A673 (cell line): ENCODE results near the gene MAPK8. TPM values are rescaled to one million over a fixed set of nuclear protein-coding genes. Genes with fewer than 3 reads are reported as not detected.
A peak's percentile ranks its signal among the peaks of the same experiment; 100 is the strongest.

ENCODE experiments used
- BruUV-seq: library from RNA; stranded (reverse); fragments of 400-500 nt; replicated peaks from 2 replicates; lab custom pipeline; 2021; lab: Mats Ljungman, UMichigan
- CTCF ChIA-PET: fragments of 300-600 bp; sonication (Branson Sonifier 250); formaldehyde crosslinking; loops from one replicate; lab custom pipeline; 2022; ENCODE audit warnings: antibody characterized with exemption; lab: Charles Lee
- POLR2A ChIA-PET: fragments of 300-600 bp; sonication (Branson Sonifier 250); formaldehyde crosslinking; loops from one replicate; lab custom pipeline; 2022; ENCODE audit warnings: antibody characterized with exemption; ENCODE audit not compliant: low non-redundant PET; lab: Charles Lee
- DNase-seq: peaks from one replicate; pipeline ENCODE4 v3.0.0-alpha.2; 2015; ENCODE audit warnings: low spot score
- H3K27ac ChIP-seq: fragments of 200-600 bp; sonication (generic); 2 replicates; pipeline ENCODE4 v1.5.1; 2016; ENCODE audit warnings: mixed run types, low read depth, mild to moderate bottlenecking, mixed read lengths, antibody characterized with exemption, low read length; ENCODE audit not compliant: poor library complexity, severe bottlenecking
- H3K27me3 ChIP-seq: fragments of 200-600 bp; sonication (generic); replicated peaks from 2 replicates; pipeline ENCODE4 v1.6.1; 2017; ENCODE audit warnings: mixed run types, low read depth, mild to moderate bottlenecking, mixed read lengths, antibody characterized with exemption, low read length; ENCODE audit not compliant: insufficient read depth, poor library complexity
- H3K36me3 ChIP-seq: fragments of 200-600 bp; sonication (generic); 2 replicates; pipeline ENCODE4 v1.6.1; 2016; ENCODE audit warnings: mixed run types, mild to moderate bottlenecking, mixed read lengths, antibody characterized with exemption, low read length; ENCODE audit not compliant: insufficient read depth, poor library complexity, severe bottlenecking
- H3K4me1 ChIP-seq: fragments of 200-600 bp; sonication (generic); 2 replicates; pipeline ENCODE4 v1.6.1; 2017; ENCODE audit warnings: mixed run types, mild to moderate bottlenecking, mixed read lengths, antibody characterized with exemption, low read length; ENCODE audit not compliant: insufficient read depth, poor library complexity, severe bottlenecking
- H3K4me3 ChIP-seq: fragments of 200-600 bp; sonication (generic); 2 replicates; pipeline ENCODE4 v1.5.1; 2016; ENCODE audit warnings: low read depth, mixed run types, mild to moderate bottlenecking, mixed read lengths, low read length; ENCODE audit not compliant: poor library complexity, severe bottlenecking
- H3K9me3 ChIP-seq: fragments of 200-600 bp; sonication (generic); 2 replicates; pipeline ENCODE4 v1.6.1; 2016; ENCODE audit warnings: mixed run types, low read depth, mild to moderate bottlenecking, mixed read lengths, antibody characterized with exemption, low read length; ENCODE audit not compliant: poor library complexity, severe bottlenecking
- EZH2 ChIP-seq: fragments of 200-600 bp; sonication (generic); IDR thresholded peaks from 2 replicates; pipeline ENCODE4 v1.6.1; 2017; ENCODE audit warnings: borderline replicate concordance, low read depth, mild to moderate bottlenecking, mixed read lengths, antibody characterized with exemption, low read length; ENCODE audit not compliant: poor library complexity, severe bottlenecking
- intact Hi-C: fragments of 100-400 bp; cut with micrococcal nuclease; formaldehyde crosslinking; loops from one replicate; pipeline ENCODE4 v1.10.0; 2022; ENCODE audit not compliant: unreplicated experiment
- total RNA-seq: library from RNA; stranded (reverse); gene quantifications from 2 replicates; pipeline ENCODE4 v1.2.3, GENCODE V29; 2021
- TF ChIP-seq, protein P1 (sequence below): fragments of 300-800, 200-600 bp; sonication (generic); conservative IDR thresholded peaks from 2 replicates; pipeline ENCODE4 v1.5.1; 2017; ENCODE audit warnings: low read depth, mild to moderate bottlenecking, antibody characterized with exemption, low read length, moderate library complexity, mixed read lengths

The MAPK8 gene
- total RNA-seq, 1 experiment from 2014 or later = 52.0 TPM

DNA sequence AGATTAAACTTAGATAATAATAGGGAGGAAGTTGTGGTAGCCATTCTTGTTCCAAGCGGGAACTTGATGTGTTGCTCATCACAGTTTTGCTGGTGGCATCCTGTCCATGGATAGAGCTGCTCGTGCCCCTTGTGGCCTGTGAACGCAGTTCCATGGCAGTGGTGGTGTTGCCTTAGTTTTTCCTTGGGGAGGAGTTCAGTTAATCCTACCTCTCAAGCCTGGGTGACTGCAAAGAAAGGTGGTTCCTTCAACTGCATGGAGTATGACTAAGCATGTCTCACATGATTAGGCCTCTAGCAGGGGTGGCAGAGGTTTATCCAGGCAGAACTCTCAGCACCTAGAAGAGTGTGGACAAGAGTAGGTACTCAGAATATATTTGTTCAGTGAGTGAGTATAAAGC is 99.7 kb downstream of the MAPK8 start:
- POLR2A ChIA-PET = interaction anchor here (0.8 kb wide), 1 partner anchor 145 kb away, joined by 3 read pairs; no protein-coding TSS in a partner anchor
- CTCF ChIA-PET = no interaction called here

DNA sequence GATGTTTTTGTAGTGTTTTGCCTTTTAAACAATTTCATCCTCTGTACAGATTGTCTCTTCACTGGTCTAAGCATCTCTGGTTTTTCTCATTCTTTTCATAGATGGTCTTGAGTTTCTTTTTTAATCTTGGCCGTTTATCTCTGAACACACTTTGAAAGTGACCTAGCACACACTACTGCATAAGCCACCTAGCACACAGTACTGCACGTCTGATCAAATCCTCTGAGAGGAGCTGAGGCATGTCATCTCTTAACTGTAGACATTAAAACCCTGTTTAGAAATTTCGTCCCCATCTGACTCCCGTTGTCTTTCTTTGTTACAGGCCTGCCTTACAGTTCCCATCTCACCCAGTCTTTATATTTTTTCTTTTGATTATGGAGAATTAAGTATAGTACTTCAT is 100.2 kb downstream of the MAPK8 start:
- CTCF ChIA-PET = no interaction called here
- no peaks in the 10 kb centered on the region for H3K9me3 ChIP-seq
- H3K27ac ChIP-seq = no peak overlapping the region
- peaks cover 11% of the 10 kb centered on the region for H3K36me3 ChIP-seq
- POLR2A ChIA-PET = interaction anchor here (0.8 kb wide), 1 partner anchor 144 kb away, joined by 3 read pairs; no protein-coding TSS in a partner anchor
- no peaks in the 10 kb centered on the region for H3K27me3 ChIP-seq
- no TSS peak for BruUV-seq
- no peak overlapping the region for H3K4me3 ChIP-seq
- TF ChIP-seq, protein P1, sequence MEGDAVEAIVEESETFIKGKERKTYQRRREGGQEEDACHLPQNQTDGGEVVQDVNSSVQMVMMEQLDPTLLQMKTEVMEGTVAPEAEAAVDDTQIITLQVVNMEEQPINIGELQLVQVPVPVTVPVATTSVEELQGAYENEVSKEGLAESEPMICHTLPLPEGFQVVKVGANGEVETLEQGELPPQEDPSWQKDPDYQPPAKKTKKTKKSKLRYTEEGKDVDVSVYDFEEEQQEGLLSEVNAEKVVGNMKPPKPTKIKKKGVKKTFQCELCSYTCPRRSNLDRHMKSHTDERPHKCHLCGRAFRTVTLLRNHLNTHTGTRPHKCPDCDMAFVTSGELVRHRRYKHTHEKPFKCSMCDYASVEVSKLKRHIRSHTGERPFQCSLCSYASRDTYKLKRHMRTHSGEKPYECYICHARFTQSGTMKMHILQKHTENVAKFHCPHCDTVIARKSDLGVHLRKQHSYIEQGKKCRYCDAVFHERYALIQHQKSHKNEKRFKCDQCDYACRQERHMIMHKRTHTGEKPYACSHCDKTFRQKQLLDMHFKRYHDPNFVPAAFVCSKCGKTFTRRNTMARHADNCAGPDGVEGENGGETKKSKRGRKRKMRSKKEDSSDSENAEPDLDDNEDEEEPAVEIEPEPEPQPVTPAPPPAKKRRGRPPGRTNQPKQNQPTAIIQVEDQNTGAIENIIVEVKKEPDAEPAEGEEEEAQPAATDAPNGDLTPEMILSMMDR = no peak
- TF ChIP-seq EZH2 = no peak
- peaks cover 29% of the 10 kb centered on the region for H3K4me1 ChIP-seq
- DNase-seq = no peak
- intact Hi-C loops = no loop called here

More for the DNA sequence above, 99.7 kb downstream of the MAPK8 start:
- TF ChIP-seq, protein P1 = no peak
- no peak for TF ChIP-seq EZH2
- peak; percentile 9 for DNase-seq
- Histone ChIP-seq H3K36me3 (peaks cover 11% of the 10 kb centered on the region), H3K4me3 (no peak overlapping the region), H3K4me1 (peaks cover 33% of the 10 kb centered on the region), H3K27me3 (no peaks in the 10 kb centered on the region), H3K27ac (no peak overlapping the region), H3K9me3 (no peaks in the 10 kb centered on the region)
- intact Hi-C loops = no loop called here
- no TSS peak for BruUV-seq

DNA sequence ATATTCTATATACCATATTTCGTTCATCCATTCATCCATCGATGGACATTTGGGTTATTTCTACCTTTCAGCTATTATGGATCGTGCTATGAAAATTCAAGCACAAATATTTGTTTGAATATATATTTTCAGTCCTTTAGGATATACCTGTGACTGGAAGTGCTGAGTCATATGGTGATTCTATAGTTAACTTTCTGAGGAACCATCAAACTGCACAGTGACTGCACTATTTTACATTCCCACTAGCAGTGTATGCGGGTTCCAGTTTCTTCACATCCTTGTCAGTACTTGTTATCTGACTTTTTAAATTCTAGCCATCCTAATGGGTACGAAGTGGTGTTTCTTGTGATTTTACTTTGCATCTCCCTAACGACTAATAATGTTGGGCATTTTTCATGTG is 104.0 kb downstream of the MAPK8 start:
- Histone ChIP-seq H3K9me3 (peaks cover 15% of the 10 kb centered on the region), H3K27ac (no peak overlapping the region), H3K27me3 (no peaks in the 10 kb centered on the region), H3K36me3 (peaks cover 19% of the 10 kb centered on the region), H3K4me3 (no peak overlapping the region), H3K4me1 (peaks cover 6% of the 10 kb centered on the region)
- no peak for TF ChIP-seq EZH2
- TF ChIP-seq, protein P1 = no peak
- intact Hi-C loops = no loop called here
- POLR2A ChIA-PET = no interaction called here
- BruUV-seq = no TSS peak
- CTCF ChIA-PET = no interaction called here
- DNase-seq = no peak
